ENCODE results near the gene RAN. TPM values are rescaled to one million over a fixed set of nuclear protein-coding genes. Genes with fewer than 3 reads are reported as not detected.

Gene RAN
- total RNA-seq = 748 and 757 TPM in 2 replicates

GRCh38 chr12:130871286-130872178 is at the start of gene RAN:
TSS of gene RAN (plus strand) at chr12:130872066. CDS start at chr12:130872594, 528 bp downstream.
- Mint-ChIP-seq H3K4me1 (peaks cover 42% of the 10 kb centered on the region), H3K9me3 (no peaks in the 10 kb centered on the region), H3K27ac (peak within 1 kb of the TSS; percentile 93), H3K4me3 (peak within 1 kb of the TSS; percentile 92), H3K36me3 (ENCODE audit: low read depth) (peaks cover 40% of the 10 kb centered on the region), H3K27me3 (no peaks in the 10 kb centered on the region)
- DNase-seq (peak; percentile 89), ATAC-seq (ENCODE audit: low read depth) (peak; percentile 79)
- intact Hi-C loops (cut with micrococcal nuclease) = loop anchor here (1.0 to 10.0 kb wide), 6 partner anchors 32 to 1053 kb away; partner anchors contain the start of genes PUS1, STX2 and ULK1
- ChIA-PET POLR2A (interaction anchor here (0.6 kb wide), 1 partner anchor 57 kb away, joined by 7 read pairs; no protein-coding TSS in a partner anchor), CTCF (interaction anchor here (0.8 to 1.7 kb wide), 4 partner anchors 53 to 261 kb away, joined by 3 to 8 read pairs (median 4); no protein-coding TSS in a partner anchor)
- TF ChIP-seq CTCF (IDR thresholded peaks at IDR 0.05) = no peak

GRCh38 chr12:130825771-130826150 is 46.1 kb upstream of the RAN start:
- intact Hi-C loops (cut with micrococcal nuclease) = no loop called here
- Mint-ChIP-seq H3K36me3 (ENCODE audit: low read depth) (peaks cover 28% of the 10 kb centered on the region), H3K9me3 (no peaks in the 10 kb centered on the region), H3K4me3 (no peak overlapping the region), H3K27ac (no peak overlapping the region), H3K27me3 (no peaks in the 10 kb centered on the region), H3K4me1 (peaks cover 9% of the 10 kb centered on the region)
- DNase-seq = no peak
- no peak for ATAC-seq (ENCODE audit: low read depth)
- no peak for TF ChIP-seq CTCF (IDR thresholded peaks at IDR 0.05)
- POLR2A ChIA-PET = no interaction called here
- CTCF ChIA-PET = interaction anchor here (1.1 to 1.4 kb wide), 2 partner anchors 10 to 12 kb away, joined by 5 read pairs; no protein-coding TSS in a partner anchor

- peaks cover 23% of the 10 kb centered on the region for H3K36me3 Mint-ChIP-seq (ENCODE audit: low read depth)
- intact Hi-C loops (cut with micrococcal nuclease) = no loop called here
- POLR2A ChIA-PET = no interaction called here
These were observed 45.6 kb upstream of the RAN start for GRCh38 chr12:130826151-130826801.

GRCh38 chr12:130827432-130827831 is 44.4 kb upstream of the RAN start:
- intact Hi-C loops (cut with micrococcal nuclease) = no loop called here
- Mint-ChIP-seq H3K4me1 (peaks cover 9% of the 10 kb centered on the region), H3K4me3 (no peak overlapping the region), H3K27me3 (no peaks in the 10 kb centered on the region), H3K9me3 (no peaks in the 10 kb centered on the region), H3K27ac (no peak overlapping the region), H3K36me3 (ENCODE audit: low read depth) (peaks cover 18% of the 10 kb centered on the region)
- DNase-seq = no peak
- no peak for TF ChIP-seq CTCF (IDR thresholded peaks at IDR 0.05)
- ChIA-PET CTCF (interaction anchor here (1.0 kb wide), 1 partner anchor 10 kb away, joined by 3 read pairs; no protein-coding TSS in a partner anchor), POLR2A (no interaction called here)
- ATAC-seq (ENCODE audit: low read depth) = no peak

More at GRCh38 chr12:130826151-130826801, 45.6 kb upstream of the RAN start:
- ATAC-seq (ENCODE audit: low read depth) (peak; percentile 54), DNase-seq (peak; percentile 43)
- no peak overlapping the region for H3K4me3 Mint-ChIP-seq
- H3K9me3 Mint-ChIP-seq = no peaks in the 10 kb centered on the region
- H3K4me1 Mint-ChIP-seq = peaks cover 9% of the 10 kb centered on the region
- H3K27ac Mint-ChIP-seq = no peak overlapping the region
- no peaks in the 10 kb centered on the region for H3K27me3 Mint-ChIP-seq
- TF ChIP-seq CTCF (IDR thresholded peaks at IDR 0.05) = no peak
- CTCF ChIA-PET = interaction anchor here (0.7 to 1.4 kb wide), 3 partner anchors 9 to 306 kb away, joined by 4 to 5 read pairs (median 5); no protein-coding TSS in a partner anchor

- POLR2A ChIA-PET = no interaction called here
- Mint-ChIP-seq H3K4me1 (peaks cover 9% of the 10 kb centered on the region), H3K27me3 (no peaks in the 10 kb centered on the region), H3K27ac (no peak overlapping the region), H3K4me3 (no peak overlapping the region), H3K36me3 (ENCODE audit: low read depth) (peaks cover 8% of the 10 kb centered on the region), H3K9me3 (no peaks in the 10 kb centered on the region)
- ATAC-seq (ENCODE audit: low read depth) (no peak), DNase-seq (no peak)
- TF ChIP-seq CTCF (IDR thresholded peaks at IDR 0.05) = no peak
- CTCF ChIA-PET = no interaction called here
- intact Hi-C loops (cut with micrococcal nuclease) = no loop called here
These were observed 43.0 kb upstream of the RAN start for GRCh38 chr12:130828895-130829294.

Data from activated B cell treated with CpG ODN at 0.5 μM for 24 hours (primary cell).